Vagina (tissue), 2 donors: ENCODE results near the gene DET1. TPM values are rescaled to one million over a fixed set of nuclear protein-coding genes. Genes with fewer than 3 reads are reported as not detected.

Experiments
- DNase-seq, 2 donors: peaks; one replicate each; pipeline ENCODE4 v3.0.0-alpha.2; 2017; ENCODE audit errors: extremely low spot score in 2 of 2
- H3K27ac ChIP-seq: fragments of 200-600 bp; sonication (generic); one replicate; pipeline ENCODE4 v1.5.1; 2019
- H3K27me3 ChIP-seq: fragments of 200-600 bp; sonication (generic); one replicate; pipeline ENCODE4 v1.5.1; 2019
- H3K36me3 ChIP-seq, 2 donors: fragments of 200-600 bp; sonication (generic); one replicate each; pipeline ENCODE4 v1.5.1; 2017 to 2019
- H3K4me1 ChIP-seq: fragments of 200-600 bp; sonication (generic); one replicate; pipeline ENCODE4 v1.5.1; 2019
- H3K4me3 ChIP-seq, 2 donors: fragments of 200-600 bp; sonication (generic); 1 replicate in 1 of 2; 2 replicates in 1 of 2; pipeline ENCODE4 v1.5.1; 2016 to 2019
- H3K9me3 ChIP-seq: fragments of 200-600 bp; sonication (generic); one replicate; pipeline ENCODE4 v1.5.1; 2019
- CTCF ChIP-seq, 3 experiments: fragments of 450-650 bp in 2 of 3; fragments of 200-600 bp in 1 of 3; sonication (generic) in 1 of 3; IDR thresholded peaks; one replicate each; pipeline ENCODE4 v1.5.1; 2017 to 2019; ENCODE audit warnings: antibody characterized with exemption in 3 of 3, mild to moderate bottlenecking in 2 of 3, moderate library complexity in 2 of 3
- POLR2A ChIP-seq, 2 donors: fragments of 450-650 bp; IDR thresholded peaks; one replicate each; pipeline ENCODE4 v1.6.1; 2017; ENCODE audit warnings: antibody characterized with exemption in 2 of 2, mild to moderate bottlenecking in 2 of 2, moderate library complexity in 2 of 2
- POLR2AphosphoS5 ChIP-seq, 2 donors: sonication (generic); formaldehyde crosslinking; IDR thresholded peaks; one replicate each; pipeline ENCODE4 v1.9.0; 2017; ENCODE audit warnings: antibody characterized with exemption in 2 of 2, mild to moderate bottlenecking in 2 of 2, low read depth in 1 of 2; ENCODE audit not compliant: insufficient read depth in 1 of 2
- intact Hi-C: fragments of 100-400 bp; cut with DNase I; formaldehyde crosslinking; loops from one replicate; pipeline ENCODE4 v1.15.1; 2023
- total RNA-seq: library from RNA; depleted of rRNA; stranded (reverse); fragments of >200 nt; gene quantifications from one replicate; pipeline ENCODE4 v1.2.3, GENCODE V29; 2016

DET1 gene
- total RNA-seq, 1 donor from 2014 or later = 5.6 TPM

- H3K27ac ChIP-seq = no peak overlapping the region
- no peaks in the 10 kb centered on the region for H3K27me3 ChIP-seq
- H3K36me3 ChIP-seq = peaks cover 0 to 28% of the 10 kb centered on the region in 2 donors
- intact Hi-C loops = no loop called here
- DNase-seq = no peak
- H3K4me1 ChIP-seq = no peaks in the 10 kb centered on the region
- no peaks in the 10 kb centered on the region for H3K9me3 ChIP-seq
- no peak for TF ChIP-seq POLR2A (IDR thresholded peaks at IDR 0.05)
- no peak overlapping the region for H3K4me3 ChIP-seq
These were observed 37.2 kb downstream of the DET1 start for GRCh38 chr15:88509321-88509720.

- TF ChIP-seq POLR2A (IDR thresholded peaks at IDR 0.05) (no peak), CTCF (IDR thresholded peaks at IDR 0.05) (no peak), POLR2AphosphoS5 (IDR thresholded peaks at IDR 0.05; ENCODE audit: insufficient read depth in 1 of 2, low read depth in 1 of 2) (no peak)
- H3K9me3 ChIP-seq = no peaks in the 10 kb centered on the region
- no peaks in the 10 kb centered on the region for H3K4me1 ChIP-seq
- H3K4me3 ChIP-seq = no peak overlapping the region
- no peak overlapping the region for H3K27ac ChIP-seq
- H3K36me3 ChIP-seq = peaks cover 0 to 22% of the 10 kb centered on the region in 2 donors
- intact Hi-C loops = no loop called here
- no peak for DNase-seq
- H3K27me3 ChIP-seq = no peaks in the 10 kb centered on the region
These were observed 39.9 kb downstream of the DET1 start for GRCh38 chr15:88506628-88507027.

- no peak for DNase-seq
- no peak overlapping the region for H3K27ac ChIP-seq
- H3K36me3 ChIP-seq = peaks cover 0 to 16% of the 10 kb centered on the region in 2 donors
- H3K4me1 ChIP-seq = no peaks in the 10 kb centered on the region
- intact Hi-C loops = no loop called here
- no peak for TF ChIP-seq POLR2A (IDR thresholded peaks at IDR 0.05)
- TF ChIP-seq POLR2AphosphoS5 (IDR thresholded peaks at IDR 0.05; ENCODE audit: insufficient read depth in 1 of 2, low read depth in 1 of 2) = no peak
- TF ChIP-seq CTCF (IDR thresholded peaks at IDR 0.05) = no peak
- no peak overlapping the region for H3K4me3 ChIP-seq
- no peaks in the 10 kb centered on the region for H3K9me3 ChIP-seq
- no peaks in the 10 kb centered on the region for H3K27me3 ChIP-seq
These were observed 40.8 kb downstream of the DET1 start for GRCh38 chr15:88505721-88506120.

GRCh38 chr15:88504445-88504844, 42.0 kb downstream of the DET1 start:
- Histone ChIP-seq H3K9me3 (no peaks in the 10 kb centered on the region), H3K4me1 (no peaks in the 10 kb centered on the region), H3K27me3 (no peaks in the 10 kb centered on the region), H3K4me3 (no peak overlapping the region), H3K27ac (no peak overlapping the region), H3K36me3 (peaks cover 0 to 10% of the 10 kb centered on the region in 2 donors)
- intact Hi-C loops = no loop called here
- no peak for TF ChIP-seq POLR2AphosphoS5 (IDR thresholded peaks at IDR 0.05; ENCODE audit: insufficient read depth in 1 of 2, low read depth in 1 of 2)
- TF ChIP-seq CTCF (IDR thresholded peaks at IDR 0.05) = no peak
- no peak for TF ChIP-seq POLR2A (IDR thresholded peaks at IDR 0.05)
- no peak for DNase-seq

GRCh38 chr15:88498996-88499395, 47.5 kb downstream of the DET1 start:
- Histone ChIP-seq H3K27me3 (no peaks in the 10 kb centered on the region), H3K9me3 (no peaks in the 10 kb centered on the region), H3K27ac (no peak overlapping the region), H3K36me3 (no peaks in the 10 kb centered on the region), H3K4me3 (no peak overlapping the region), H3K4me1 (no peaks in the 10 kb centered on the region)
- intact Hi-C loops = no loop called here
- TF ChIP-seq CTCF (IDR thresholded peaks at IDR 0.05) (no peak), POLR2AphosphoS5 (IDR thresholded peaks at IDR 0.05; ENCODE audit: insufficient read depth in 1 of 2, low read depth in 1 of 2) (no peak), POLR2A (IDR thresholded peaks at IDR 0.05) (no peak)
- DNase-seq = no peak
